ENCODE data around the gene RCOR2.

Gene RCOR2

DNA sequence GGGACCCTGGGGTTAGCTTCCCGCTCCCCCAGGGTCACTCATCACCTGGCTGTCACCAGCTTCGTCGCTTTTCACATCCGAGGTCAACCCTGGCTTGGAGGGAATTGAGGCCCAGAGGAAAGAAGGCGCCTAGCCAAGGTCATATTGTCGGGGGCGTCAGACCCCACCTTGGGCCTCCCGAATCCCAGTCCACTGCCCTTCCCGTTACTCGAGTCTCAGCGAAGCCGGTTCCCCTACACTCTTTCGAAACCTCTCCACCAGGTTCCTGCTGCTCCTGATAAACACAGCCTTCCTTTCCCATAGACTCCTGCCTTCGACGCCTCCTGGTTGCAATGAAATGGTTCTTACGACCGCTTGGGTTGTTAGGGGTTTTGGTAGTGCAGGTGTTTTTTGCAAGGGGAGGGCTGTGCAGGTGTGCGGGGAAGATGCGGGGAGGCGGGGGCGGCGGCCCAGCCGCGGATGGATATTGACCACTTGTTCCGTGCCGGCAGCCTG, 22.5 kb upstream of the RCOR2 start:
- Histone ChIP-seq H3K4me1 (ENCODE audit: insufficient read depth, low read length, severe bottlenecking) (peaks cover 29% of the 10 kb centered on the region), H3K79me2 (ENCODE audit: insufficient read depth, low read length) (peaks cover 23% of the 10 kb centered on the region), H3K9me3 (ENCODE audit: low read length) (no peaks in the 10 kb centered on the region), H3K4me2 (ENCODE audit: low read length) (peak overlapping the region; percentile 89), H2AFZ (ENCODE audit: low read length) (no peak overlapping the region), H3K36me3 (ENCODE audit: insufficient read depth, low read length) (peaks cover 18% of the 10 kb centered on the region; the same call in 1 of the 2 replicates), H3K27ac (ENCODE audit: low read depth, low read length, poor library complexity, severe bottlenecking) (peak overlapping the region; percentile 65), H4K20me1 (ENCODE audit: insufficient read depth, low read length) (no peaks in the 10 kb centered on the region), H3F3A (ENCODE audit: insufficient read depth, low read length) (no peaks in the 10 kb centered on the region), H3K27me3 (ENCODE audit: insufficient read depth, low read length) (no peaks in the 10 kb centered on the region), H3K4me3 (ENCODE audit: low read depth, low read length, poor library complexity, severe bottlenecking) (peak overlapping the region; percentile 96), H3K9me2 (ENCODE audit: low read depth, low read length) (no peaks in the 10 kb centered on the region), H3K9ac (ENCODE audit: low read length) (peak overlapping the region; percentile 95)
- TF ChIP-seq, protein P1, sequence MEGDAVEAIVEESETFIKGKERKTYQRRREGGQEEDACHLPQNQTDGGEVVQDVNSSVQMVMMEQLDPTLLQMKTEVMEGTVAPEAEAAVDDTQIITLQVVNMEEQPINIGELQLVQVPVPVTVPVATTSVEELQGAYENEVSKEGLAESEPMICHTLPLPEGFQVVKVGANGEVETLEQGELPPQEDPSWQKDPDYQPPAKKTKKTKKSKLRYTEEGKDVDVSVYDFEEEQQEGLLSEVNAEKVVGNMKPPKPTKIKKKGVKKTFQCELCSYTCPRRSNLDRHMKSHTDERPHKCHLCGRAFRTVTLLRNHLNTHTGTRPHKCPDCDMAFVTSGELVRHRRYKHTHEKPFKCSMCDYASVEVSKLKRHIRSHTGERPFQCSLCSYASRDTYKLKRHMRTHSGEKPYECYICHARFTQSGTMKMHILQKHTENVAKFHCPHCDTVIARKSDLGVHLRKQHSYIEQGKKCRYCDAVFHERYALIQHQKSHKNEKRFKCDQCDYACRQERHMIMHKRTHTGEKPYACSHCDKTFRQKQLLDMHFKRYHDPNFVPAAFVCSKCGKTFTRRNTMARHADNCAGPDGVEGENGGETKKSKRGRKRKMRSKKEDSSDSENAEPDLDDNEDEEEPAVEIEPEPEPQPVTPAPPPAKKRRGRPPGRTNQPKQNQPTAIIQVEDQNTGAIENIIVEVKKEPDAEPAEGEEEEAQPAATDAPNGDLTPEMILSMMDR (IDR thresholded peaks at IDR 0.05; ENCODE audit: low read length), result no peak
- no peak for TF ChIP-seq EZH2 (IDR thresholded peaks at IDR 0.05; ENCODE audit: borderline replicate concordance, low read length)

DNA sequence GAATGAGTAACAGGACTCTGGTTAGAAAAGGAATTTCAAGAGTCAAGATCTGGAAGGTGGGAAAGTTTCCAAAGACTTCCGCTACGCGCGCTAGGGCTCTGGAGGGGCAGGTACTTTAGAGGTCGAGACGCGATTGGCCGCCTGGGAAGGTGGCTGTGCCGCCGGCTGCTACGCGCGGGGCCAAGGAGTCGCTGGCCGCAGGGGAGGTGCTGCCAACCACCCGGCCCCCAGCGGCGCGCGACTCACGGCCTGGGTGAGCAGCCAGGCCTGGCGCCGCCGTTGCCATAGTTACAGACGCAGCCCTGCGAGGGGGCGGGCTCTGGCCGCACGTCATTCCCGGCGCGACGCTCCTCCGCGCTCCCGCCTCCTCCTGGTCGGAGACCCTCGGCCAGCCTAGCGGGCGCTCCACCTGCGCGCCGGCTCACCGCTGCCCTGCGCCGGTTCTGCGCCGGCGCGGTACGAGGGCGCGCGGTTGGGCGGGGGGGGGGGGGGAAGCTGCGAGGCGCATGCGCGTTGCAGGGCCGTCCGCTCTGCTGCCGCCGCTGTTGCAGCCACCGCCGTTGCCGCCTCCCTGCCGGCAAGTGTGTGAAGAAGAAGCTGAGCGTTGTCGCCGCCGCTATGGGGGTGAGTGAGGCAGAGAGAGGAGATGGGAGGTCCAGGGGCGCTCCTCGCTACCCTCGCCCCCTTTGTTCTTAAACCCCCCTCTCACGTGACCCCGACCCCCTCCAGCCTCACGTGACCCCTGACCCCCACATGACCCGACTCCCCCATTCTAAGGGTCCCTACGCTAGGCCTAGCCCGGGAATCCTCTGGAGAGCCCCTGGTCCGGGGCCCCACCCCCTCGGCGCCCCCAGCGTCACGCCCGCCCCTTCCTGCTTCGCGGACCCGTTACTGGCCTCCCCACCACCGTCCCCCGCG, 21.8 kb upstream of the RCOR2 start, which contains the start of gene NAA40:
NAA40 (plus strand) TSS at position 524 of the 918 bp plus-strand sequence; CDS start at position 619, 95 bp downstream.
- Histone ChIP-seq H3K79me2 (ENCODE audit: insufficient read depth, low read length) (peaks cover 19% of the 10 kb centered on the region), H4K20me1 (ENCODE audit: insufficient read depth, low read length) (no peaks in the 10 kb centered on the region), H3K27me3 (ENCODE audit: insufficient read depth, low read length) (no peaks in the 10 kb centered on the region), H3K4me1 (ENCODE audit: insufficient read depth, low read length, severe bottlenecking) (peaks cover 29% of the 10 kb centered on the region), H3K36me3 (ENCODE audit: insufficient read depth, low read length) (peaks cover 14% of the 10 kb centered on the region; the same call in 1 of the 2 replicates), H3K9ac (ENCODE audit: low read length) (peak within 1 kb of the TSS; percentile 95), H3F3A (ENCODE audit: insufficient read depth, low read length) (no peaks in the 10 kb centered on the region), H3K9me2 (ENCODE audit: low read depth, low read length) (no peaks in the 10 kb centered on the region), H3K4me2 (ENCODE audit: low read length) (peak within 1 kb of the TSS; percentile 100), H2AFZ (ENCODE audit: low read length) (peak within 1 kb of the TSS; percentile 88), H3K9me3 (ENCODE audit: low read length) (no peaks in the 10 kb centered on the region), H3K4me3 (ENCODE audit: low read depth, low read length, poor library complexity, severe bottlenecking) (peak within 1 kb of the TSS; percentile 96), H3K27ac (ENCODE audit: low read depth, low read length, poor library complexity, severe bottlenecking) (peak within 1 kb of the TSS; percentile 75)
- no peak for TF ChIP-seq EZH2 (IDR thresholded peaks at IDR 0.05; ENCODE audit: borderline replicate concordance, low read length)
- TF ChIP-seq, protein P1 (IDR thresholded peaks at IDR 0.05; ENCODE audit: low read length), result no peak

DNA sequence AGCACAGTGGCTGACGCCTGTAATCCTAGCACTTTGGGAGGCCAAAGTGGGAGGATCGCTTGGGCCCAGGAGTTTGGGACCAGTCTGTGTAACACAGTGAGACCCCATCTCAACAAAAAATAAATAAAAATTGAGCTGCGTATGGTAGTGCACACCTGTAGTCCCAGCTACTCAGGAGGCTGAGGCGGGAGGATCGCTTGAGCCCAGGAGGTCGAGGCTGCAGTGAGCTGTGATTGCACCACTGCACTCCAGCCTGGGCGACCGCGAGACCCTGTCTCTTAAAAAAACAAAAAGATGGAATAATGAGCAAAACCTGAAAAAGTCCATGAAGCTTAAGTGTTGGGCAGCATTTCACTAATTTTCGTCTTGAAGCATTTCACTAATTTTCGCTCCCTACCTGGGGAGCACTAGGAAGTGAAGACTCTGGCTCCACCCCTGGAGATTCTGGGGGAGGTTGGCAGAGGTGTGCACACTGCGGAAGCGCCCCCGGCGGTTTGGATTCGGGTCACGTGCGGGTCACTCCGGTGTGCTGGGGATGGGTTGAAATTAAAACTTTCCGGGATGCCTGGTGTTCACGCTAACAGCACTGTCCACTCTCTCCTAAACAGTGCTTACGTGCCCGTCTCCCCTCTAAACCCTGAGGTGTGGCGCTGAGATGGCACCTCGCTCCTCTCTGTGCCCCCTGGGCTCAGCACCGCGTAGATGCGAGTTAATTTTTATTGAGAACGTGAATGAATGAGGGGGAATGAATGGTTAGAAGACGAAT, 20.9 kb upstream of the RCOR2 start:
- H3K4me1 ChIP-seq (ENCODE audit: insufficient read depth, low read length, severe bottlenecking), result peaks cover 29% of the 10 kb centered on the region
- no peaks in the 10 kb centered on the region for H3K9me3 ChIP-seq (ENCODE audit: low read length)
- peaks cover 10% of the 10 kb centered on the region; the same call in 1 of the 2 replicates for H3K79me2 ChIP-seq (ENCODE audit: insufficient read depth, low read length)
- H3K4me2 ChIP-seq (ENCODE audit: low read length), result peak overlapping the region; percentile 100
- H4K20me1 ChIP-seq (ENCODE audit: insufficient read depth, low read length), result no peaks in the 10 kb centered on the region
- H3K36me3 ChIP-seq (ENCODE audit: insufficient read depth, low read length), result peaks cover 13% of the 10 kb centered on the region; the same call in 1 of the 2 replicates
- peak overlapping the region; percentile 88 for H2AFZ ChIP-seq (ENCODE audit: low read length)
- no peaks in the 10 kb centered on the region for H3K27me3 ChIP-seq (ENCODE audit: insufficient read depth, low read length)
- H3F3A ChIP-seq (ENCODE audit: insufficient read depth, low read length), result no peaks in the 10 kb centered on the region
- no peak for TF ChIP-seq EZH2 (IDR thresholded peaks at IDR 0.05; ENCODE audit: borderline replicate concordance, low read length)
- TF ChIP-seq, protein P1 (IDR thresholded peaks at IDR 0.05; ENCODE audit: low read length), result peak; percentile 13; the same call in 1 of the 2 replicates
- H3K27ac ChIP-seq (ENCODE audit: low read depth, low read length, poor library complexity, severe bottlenecking), result peak overlapping the region; percentile 75
- peak overlapping the region; percentile 96 for H3K4me3 ChIP-seq (ENCODE audit: low read depth, low read length, poor library complexity, severe bottlenecking)
- H3K9ac ChIP-seq (ENCODE audit: low read length), result peak overlapping the region; percentile 85
- H3K9me2 ChIP-seq (ENCODE audit: low read depth, low read length), result no peaks in the 10 kb centered on the region

All from OCI-LY1 (cell line).